Stimulated activated CD4-positive, alpha-beta T cell treated with anti-CD3 and anti-CD28 coated beads, Interleukin-1b, Interleukin-23, amount 100 ng/mL, for 4 hours (primary cell): Measurements from ENCODE around the gene GPR42.
"Not testable (repeated sequence)": the region's sequence is repeated elsewhere in the genome, so short reads cannot be mapped to it uniquely, and the experiment has no call there.

Experiments used
- DNase-seq, 2 donors: peaks; one replicate each; pipeline ENCODE4 v3.0.0-alpha.2; 2020; ENCODE audit warnings: low read depth in 2 of 2

GPR42 gene

GRCh38 chr19:35346193-35347052, 24.4 kb upstream of the GPR42 start:
- DNase-seq, result peak; percentile 62 to 64

GRCh38 chr19:35347171-35347929, 23.5 kb upstream of the GPR42 start, which contains the start of gene FFAR1:
FFAR1 (plus strand) TSS chr19:35347902; CDS start chr19:35351552, 3,650 bp downstream.
- peak; percentile 23 to 30 for DNase-seq

GRCh38 chr19:35347930-35348298, 23.0 kb upstream of the GPR42 start:
- no peak for DNase-seq

GRCh38 chr19:35348911-35349611, 21.8 kb upstream of the GPR42 start:
- no peak for DNase-seq

- DNase-seq, result no peak
Measured at GRCh38 chr19:35349614-35350521, 21.0 kb upstream of the GPR42 start.

- no peak for DNase-seq
Measured at GRCh38 chr19:35350591-35350990, 20.3 kb upstream of the GPR42 start.

GRCh38 chr19:35351411-35352176, 19.3 kb upstream of the GPR42 start:
- no peak for DNase-seq

- no peak for DNase-seq
Measured at GRCh38 chr19:35352177-35352447, 18.8 kb upstream of the GPR42 start.

- peak; percentile 47 to 68 for DNase-seq
Measured at GRCh38 chr19:35352448-35353304, 18.2 kb upstream of the GPR42 start.

- DNase-seq, result no peak
Measured at GRCh38 chr19:35353635-35354034, 17.2 kb upstream of the GPR42 start.

GRCh38 chr19:35354898-35355297, 16.0 kb upstream of the GPR42 start:
- DNase-seq, result no peak

- no peak for DNase-seq
Measured at GRCh38 chr19:35355791-35356460, 14.9 kb upstream of the GPR42 start.

- DNase-seq, result no peak
Measured at GRCh38 chr19:35357867-35358573, 12.8 kb upstream of the GPR42 start, which contains the start of gene FFAR3. FFAR3 (plus strand) TSS chr19:35358460; CDS start chr19:35358891, 431 bp downstream.

- not testable (repeated sequence) for DNase-seq
Measured at GRCh38 chr19:35358834-35359233, 12.0 kb upstream of the GPR42 start.

GRCh38 chr19:35359395-35359794, 11.5 kb upstream of the GPR42 start:
- not testable (repeated sequence) for DNase-seq

- not testable (repeated sequence) for DNase-seq
Measured at GRCh38 chr19:35360081-35360480, 10.8 kb upstream of the GPR42 start.

GRCh38 chr19:35360880-35361420, 9.9 kb upstream of the GPR42 start:
- DNase-seq, result no peak
